CD4-positive, CD25-positive, alpha-beta regulatory T cell (primary cell): ENCODE measurements around the gene ARHGAP22. TPM values are rescaled to one million over a fixed set of nuclear protein-coding genes. Genes with fewer than 3 reads are reported as not detected.

Source experiments
- ATAC-seq, 2 donors: fragments of 150-1000 bp; cut with Tn5 transposase; one replicate each; pipeline ENCODE4 v1.10.0; 2021; ENCODE audit warnings: low read depth in 2 of 2, moderate number of reproducible peaks in 2 of 2, moderate library complexity in 1 of 2
- DNase-seq, 3 donors: peaks; one replicate each; pipeline versions ENCODE4 v3.0.0 to v3.0.0-alpha.2; 2012 to 2022; ENCODE audit warnings: mixed read lengths in 1 of 3
- H3K27ac ChIP-seq: one replicate; pipeline ENCODE4 v1.7.0; 2013; ENCODE audit warnings: mild to moderate bottlenecking, low read length; ENCODE audit not compliant: insufficient read depth, poor library complexity, severe bottlenecking
- H3K27me3 ChIP-seq: one replicate; pipeline ENCODE4 v1.7.0; 2013; ENCODE audit warnings: low read length; ENCODE audit not compliant: control insufficient read depth, insufficient read depth
- H3K36me3 ChIP-seq: one replicate; pipeline ENCODE4 v1.7.0; 2013; ENCODE audit warnings: mild to moderate bottlenecking, low read length, moderate library complexity; ENCODE audit not compliant: control insufficient read depth, insufficient read depth
- H3K4me1 ChIP-seq: 2 replicates; pipeline ENCODE4 v1.7.0; 2013; ENCODE audit warnings: mild to moderate bottlenecking, low read length; ENCODE audit not compliant: insufficient read depth, control insufficient read depth, poor library complexity, severe bottlenecking
- H3K4me3 ChIP-seq: one replicate; pipeline ENCODE4 v1.7.0; 2013; ENCODE audit warnings: low read depth, mild to moderate bottlenecking, low read length, moderate library complexity
- H3K9me3 ChIP-seq, 2 experiments: 1 replicate in 1 of 2; 2 replicates in 1 of 2; pipeline ENCODE4 v1.7.0; 2013; ENCODE audit warnings: low read length in 2 of 2, mild to moderate bottlenecking in 1 of 2, moderate library complexity in 1 of 2; ENCODE audit not compliant: control insufficient read depth in 2 of 2
- H3K27ac Mint-ChIP-seq, 3 donors: one replicate each; pipeline ENCODE4 v1.8.0; 2020 to 2022; ENCODE audit warnings: mild to moderate bottlenecking in 3 of 3, mixed read lengths in 3 of 3, moderate library complexity in 2 of 3
- H3K27me3 Mint-ChIP-seq: one replicate; pipeline ENCODE4 v1.8.0; 2022; ENCODE audit warnings: mild to moderate bottlenecking, mixed read lengths
- H3K36me3 Mint-ChIP-seq: one replicate; pipeline ENCODE4 v1.8.0; 2020; ENCODE audit warnings: mixed read lengths
- H3K4me1 Mint-ChIP-seq, 4 donors: one replicate each; pipeline ENCODE4 v1.8.0; 2020 to 2022; ENCODE audit warnings: mixed read lengths in 4 of 4, mild to moderate bottlenecking in 1 of 4
- H3K4me3 Mint-ChIP-seq, 4 donors: one replicate each; pipeline ENCODE4 v1.8.0; 2020 to 2022; ENCODE audit warnings: mild to moderate bottlenecking in 4 of 4, mixed read lengths in 4 of 4, moderate library complexity in 3 of 4
- H3K9me3 Mint-ChIP-seq, 7 donors: one replicate each; pipeline ENCODE4 v1.8.0; 2020 to 2022; ENCODE audit warnings: mixed read lengths in 7 of 7, mild to moderate bottlenecking in 3 of 7, moderate library complexity in 2 of 7
- polyA plus RNA-seq, 4 donors: library from polyadenylated mRNA; unstranded; fragments of 300-500 nt; fragmentation: Illumina TruSeq; gene quantifications; one replicate each; pipeline ENCODE4 v1.2.3, GENCODE V29; 2021
- total RNA-seq: library from RNA; stranded (reverse); gene quantifications from one replicate; pipeline ENCODE4 v1.2.3, GENCODE V29; 2022

The ARHGAP22 gene
- total and polyA plus RNA-seq, 5 donors from 2014 or later: 0.42 TPM; not detected in 4

DNA sequence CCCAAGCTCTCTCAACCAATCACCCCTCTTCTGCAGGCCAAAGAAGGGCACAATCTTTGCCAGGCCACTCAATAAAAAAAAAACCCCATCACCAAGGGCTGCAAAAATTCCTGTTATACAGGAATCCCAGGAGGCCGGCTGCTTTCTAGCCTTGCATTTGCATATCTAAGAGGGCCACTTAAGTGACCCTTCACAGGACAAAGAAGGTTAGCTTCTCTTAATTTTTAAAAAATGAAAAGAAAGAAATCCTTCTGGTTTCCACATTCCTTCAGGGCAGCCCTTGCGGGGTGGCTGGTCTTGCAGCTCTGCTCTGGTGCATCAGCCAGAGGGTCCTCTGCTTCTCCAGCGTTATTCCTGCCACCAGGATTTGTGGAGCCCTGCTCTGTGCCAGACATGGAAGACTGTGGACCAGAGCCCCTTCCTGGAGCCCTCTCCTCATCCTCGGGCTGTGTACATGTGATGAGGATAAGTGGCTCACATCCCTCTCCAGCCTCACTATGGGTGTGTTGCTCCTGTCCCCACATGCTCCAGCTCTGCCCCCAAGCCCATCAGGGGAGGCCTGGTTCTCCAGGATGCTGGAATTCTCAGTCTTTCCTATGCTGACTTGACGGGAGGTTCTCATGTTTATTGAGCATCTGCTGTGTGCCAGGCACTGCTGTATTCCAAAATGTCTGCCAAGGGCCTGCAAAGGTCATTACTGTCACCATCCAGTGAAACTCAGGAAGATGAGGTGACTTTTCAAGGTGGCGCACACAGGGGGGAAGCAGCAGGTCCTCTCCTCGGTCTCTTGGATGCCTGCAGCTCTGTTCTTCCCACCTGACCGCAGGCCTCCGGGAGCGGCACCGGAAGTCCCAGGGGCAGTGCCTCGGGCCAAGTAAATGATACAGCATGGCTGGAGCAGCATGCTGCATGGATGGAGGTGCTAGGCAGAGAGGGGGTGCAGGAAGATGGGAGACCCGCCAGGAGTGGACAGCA is 67.7 kb downstream of the ARHGAP22 start:
- Histone ChIP-seq H3K4me3 (no peak overlapping the region), H3K36me3 (no peaks in the 10 kb centered on the region), H3K9me3 (no peaks in the 10 kb centered on the region), H3K4me1 (no peaks in the 10 kb centered on the region), H3K27me3 (no peaks in the 10 kb centered on the region), H3K27ac (no peak overlapping the region)
- no peaks in the 10 kb centered on the region for H3K4me1 Mint-ChIP-seq
- ATAC-seq: no peak
- no peak overlapping the region for H3K27ac Mint-ChIP-seq
- no peak for DNase-seq
- H3K9me3 Mint-ChIP-seq: no peaks in the 10 kb centered on the region
- H3K4me3 Mint-ChIP-seq: no peak overlapping the region
- H3K27me3 Mint-ChIP-seq: peaks cover 5% of the 10 kb centered on the region
- H3K36me3 Mint-ChIP-seq: no peaks in the 10 kb centered on the region

DNA sequence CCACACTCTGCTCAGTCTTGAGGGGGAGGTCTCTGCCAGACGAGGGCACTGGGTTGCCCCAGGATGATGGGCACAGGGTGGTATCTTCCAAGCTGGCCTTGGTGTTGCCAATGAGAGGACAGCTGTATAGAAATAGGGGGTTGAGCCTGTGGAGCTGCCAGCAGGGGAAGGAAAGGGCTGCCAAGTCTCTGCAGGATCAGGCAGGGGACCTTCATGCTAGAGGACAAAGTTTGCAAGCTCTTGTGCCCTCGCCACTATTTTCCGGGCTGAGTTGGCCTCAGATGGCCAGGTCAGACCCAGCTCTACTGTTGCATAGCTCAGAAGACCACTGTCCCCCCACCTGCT is 68.7 kb downstream of the ARHGAP22 start:
- H3K27me3 Mint-ChIP-seq: peaks cover 5% of the 10 kb centered on the region
- Histone ChIP-seq H3K36me3 (no peaks in the 10 kb centered on the region), H3K27me3 (no peaks in the 10 kb centered on the region), H3K4me1 (no peaks in the 10 kb centered on the region), H3K4me3 (no peak overlapping the region), H3K9me3 (no peaks in the 10 kb centered on the region), H3K27ac (no peak overlapping the region)
- ATAC-seq: no peak
- no peak for DNase-seq
- no peak overlapping the region for H3K4me3 Mint-ChIP-seq
- H3K36me3 Mint-ChIP-seq: no peaks in the 10 kb centered on the region
- peaks cover 0 to under 1% (median 0%) of the 10 kb centered on the region in 7 donors for H3K9me3 Mint-ChIP-seq
- no peaks in the 10 kb centered on the region for H3K4me1 Mint-ChIP-seq
- no peak overlapping the region for H3K27ac Mint-ChIP-seq

- peaks cover 0 to 3% (median 0%) of the 10 kb centered on the region in 7 donors for H3K9me3 Mint-ChIP-seq
- H3K27ac Mint-ChIP-seq: no peak overlapping the region
- no peak overlapping the region for H3K27ac ChIP-seq
- no peaks in the 10 kb centered on the region for H3K27me3 ChIP-seq
- H3K9me3 ChIP-seq: no peaks in the 10 kb centered on the region
- H3K36me3 Mint-ChIP-seq: no peaks in the 10 kb centered on the region
- no peaks in the 10 kb centered on the region for H3K4me1 Mint-ChIP-seq
- DNase-seq (no peak), ATAC-seq (no peak)
- no peaks in the 10 kb centered on the region for H3K36me3 ChIP-seq
- H3K4me3 Mint-ChIP-seq: no peak overlapping the region
- H3K4me1 ChIP-seq: no peaks in the 10 kb centered on the region
- H3K4me3 ChIP-seq: no peak overlapping the region
- peaks cover 5% of the 10 kb centered on the region for H3K27me3 Mint-ChIP-seq
Measured at GRCh38 chr10:48535416-48536155, 69.3 kb downstream of the ARHGAP22 start.

DNA sequence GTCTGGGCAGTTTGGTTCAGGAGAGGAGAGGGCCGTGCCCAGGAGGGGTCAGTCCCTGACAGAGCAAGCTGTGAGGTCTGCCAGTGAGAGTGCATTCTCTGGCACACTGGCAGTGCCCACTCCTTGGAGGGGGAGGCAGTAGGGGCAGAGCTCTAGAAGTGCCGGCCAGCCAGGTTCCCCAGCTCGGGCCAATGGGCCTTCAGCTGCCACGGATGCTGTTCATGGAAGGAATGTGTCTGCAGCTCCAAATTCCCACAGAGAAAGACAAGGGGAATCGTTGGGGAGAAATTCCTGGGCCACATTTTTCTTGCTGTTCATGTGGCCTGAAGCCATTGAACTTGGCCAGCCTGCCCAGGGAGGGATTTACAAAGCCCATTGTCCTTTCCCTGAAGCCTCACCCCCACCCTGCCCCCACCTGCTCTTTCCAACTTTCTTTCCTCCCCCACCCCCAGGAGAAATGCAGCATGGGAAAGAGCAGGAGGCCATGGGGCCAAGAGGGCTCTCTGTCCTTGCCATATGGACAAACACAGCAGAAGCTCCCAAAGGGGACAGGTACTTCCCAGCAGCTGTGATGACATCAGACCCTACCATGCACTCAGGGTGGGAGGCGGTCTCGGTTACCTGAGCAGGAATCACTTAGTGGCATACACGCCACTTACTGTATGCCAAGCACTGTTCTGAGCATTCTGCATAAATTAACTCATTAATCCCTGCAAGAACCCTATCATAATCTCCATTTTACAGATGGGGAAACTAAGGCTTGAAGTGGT is 70.7 kb downstream of the ARHGAP22 start:
- Histone ChIP-seq H3K27ac (no peak overlapping the region), H3K27me3 (no peaks in the 10 kb centered on the region), H3K4me1 (no peaks in the 10 kb centered on the region), H3K9me3 (no peaks in the 10 kb centered on the region), H3K4me3 (no peak overlapping the region), H3K36me3 (no peaks in the 10 kb centered on the region)
- no peak for ATAC-seq
- Mint-ChIP-seq H3K27me3 (peaks cover 5% of the 10 kb centered on the region), H3K27ac (no peak overlapping the region), H3K9me3 (peaks cover 0 to 3% (median 0%) of the 10 kb centered on the region in 7 donors), H3K4me3 (no peak overlapping the region), H3K4me1 (no peaks in the 10 kb centered on the region), H3K36me3 (no peaks in the 10 kb centered on the region)
- no peak for DNase-seq

DNA sequence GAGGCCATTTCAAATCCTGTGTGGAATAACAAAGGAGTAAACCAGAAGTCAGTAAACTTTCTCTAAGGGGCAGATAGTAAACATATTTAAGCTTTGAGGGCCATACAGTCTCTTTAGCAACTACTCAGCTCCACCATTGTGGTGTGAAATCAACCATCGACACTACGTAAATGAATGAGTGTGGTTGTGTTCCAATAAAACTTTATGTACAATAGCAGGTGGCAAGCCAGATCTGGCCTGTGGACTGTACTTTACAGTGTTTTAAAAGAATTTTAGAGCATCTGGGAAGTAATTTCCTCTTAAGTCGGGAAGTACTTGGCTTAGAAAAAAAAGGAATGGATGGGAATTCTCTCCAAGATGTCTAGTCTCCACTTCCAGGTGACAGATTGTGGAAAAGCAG is 71.3 kb downstream of the ARHGAP22 start:
- DNase-seq: no peak
- no peaks in the 10 kb centered on the region for H3K4me1 ChIP-seq
- no peak overlapping the region for H3K27ac ChIP-seq
- Mint-ChIP-seq H3K4me1 (no peaks in the 10 kb centered on the region), H3K36me3 (no peaks in the 10 kb centered on the region), H3K9me3 (peaks cover 0 to 4% (median 0%) of the 10 kb centered on the region in 7 donors), H3K27me3 (peaks cover 2% of the 10 kb centered on the region), H3K4me3 (no peak overlapping the region), H3K27ac (no peak overlapping the region)
- ATAC-seq: no peak
- H3K27me3 ChIP-seq: no peaks in the 10 kb centered on the region
- no peaks in the 10 kb centered on the region for H3K36me3 ChIP-seq
- no peaks in the 10 kb centered on the region for H3K9me3 ChIP-seq
- no peak overlapping the region for H3K4me3 ChIP-seq

DNA sequence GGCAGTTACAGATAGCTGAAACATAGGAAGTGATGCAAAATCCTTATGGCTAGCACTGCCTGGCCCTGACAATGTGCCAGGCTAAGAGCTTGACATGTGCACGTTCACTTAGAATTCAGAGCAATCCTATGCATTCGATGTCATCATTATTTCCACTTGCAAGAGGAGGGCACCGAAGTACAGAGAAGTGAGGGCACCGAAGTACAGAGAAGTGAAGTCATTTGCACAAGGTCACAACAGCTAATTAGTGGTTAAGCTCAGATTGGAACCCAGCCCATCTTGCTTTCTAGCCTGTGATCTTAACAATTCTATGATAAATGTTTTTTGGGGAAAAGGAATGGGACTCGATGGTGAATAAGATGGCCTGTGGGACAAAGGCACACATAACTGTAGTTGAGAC is 73.4 kb downstream of the ARHGAP22 start:
- Histone ChIP-seq H3K4me3 (no peak overlapping the region), H3K4me1 (no peaks in the 10 kb centered on the region), H3K9me3 (no peaks in the 10 kb centered on the region), H3K27me3 (no peaks in the 10 kb centered on the region), H3K27ac (no peak overlapping the region), H3K36me3 (no peaks in the 10 kb centered on the region)
- no peak for DNase-seq
- ATAC-seq: no peak
- peaks cover 11% of the 10 kb centered on the region for H3K27me3 Mint-ChIP-seq
- H3K4me1 Mint-ChIP-seq: no peaks in the 10 kb centered on the region
- H3K36me3 Mint-ChIP-seq: no peaks in the 10 kb centered on the region
- H3K27ac Mint-ChIP-seq: no peak overlapping the region
- H3K4me3 Mint-ChIP-seq: no peak overlapping the region
- H3K9me3 Mint-ChIP-seq: peaks cover 0 to 6% (median 2%) of the 10 kb centered on the region in 7 donors

DNA sequence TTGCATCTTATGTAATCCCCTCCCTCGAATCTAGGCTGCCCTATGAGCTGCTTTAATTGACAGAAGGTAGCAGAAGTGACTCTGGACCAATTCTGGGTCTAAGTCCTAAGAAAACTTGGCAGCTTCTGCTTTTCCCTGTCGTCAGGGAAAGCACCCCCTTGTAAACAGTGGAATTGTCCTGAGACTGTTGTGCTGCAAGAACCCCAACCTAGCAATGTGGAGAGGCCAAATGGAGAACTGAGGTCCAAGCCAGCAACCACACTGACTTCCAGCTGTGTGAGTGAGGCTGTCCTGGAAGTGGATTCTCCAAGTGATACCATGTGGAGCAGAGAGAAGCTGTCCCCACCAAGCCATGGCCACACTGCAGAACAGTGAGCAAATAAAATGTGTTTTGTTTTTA is 75.5 kb downstream of the ARHGAP22 start:
- H3K4me3 ChIP-seq: no peak overlapping the region
- peaks cover 0 to 4% (median 0%) of the 10 kb centered on the region in 4 donors for H3K4me1 Mint-ChIP-seq
- DNase-seq: no peak
- ATAC-seq: no peak
- H3K36me3 Mint-ChIP-seq: no peaks in the 10 kb centered on the region
- H3K36me3 ChIP-seq: no peaks in the 10 kb centered on the region
- no peak overlapping the region for H3K4me3 Mint-ChIP-seq
- H3K9me3 Mint-ChIP-seq: peaks cover 0 to 6% (median 2%) of the 10 kb centered on the region in 7 donors
- peaks cover 27% of the 10 kb centered on the region for H3K27me3 Mint-ChIP-seq
- no peaks in the 10 kb centered on the region for H3K4me1 ChIP-seq
- no peaks in the 10 kb centered on the region for H3K9me3 ChIP-seq
- peak overlapping the region in 1 of 3 donors; percentile 6 for H3K27ac Mint-ChIP-seq
- peaks cover 3% of the 10 kb centered on the region for H3K27me3 ChIP-seq
- no peak overlapping the region for H3K27ac ChIP-seq
